Parathyroid adenoma (tissue), 2 donors: Measurements from ENCODE around the gene RAB11FIP3.

Experiments used
- H2AFZ ChIP-seq: fragments of 300-600 bp; sonication (generic); one replicate; pipeline ENCODE4 v1.7.0; 2017; ENCODE audit warnings: antibody characterized with exemption, mild to moderate bottlenecking
- H3K27ac ChIP-seq: fragments of 300-600 bp; sonication (generic); one replicate; pipeline ENCODE4 v1.7.0; 2017
- H3K27me3 ChIP-seq: fragments of 300-600 bp; sonication (generic); one replicate; pipeline ENCODE4 v1.7.0; 2017; ENCODE audit warnings: low read length; ENCODE audit not compliant: control insufficient read depth, insufficient read depth
- H3K36me3 ChIP-seq: fragments of 300-600 bp; sonication (generic); one replicate; pipeline ENCODE4 v1.7.0; 2017; ENCODE audit warnings: low read length; ENCODE audit not compliant: control insufficient read depth, insufficient read depth
- H3K4me1 ChIP-seq: fragments of 300-600 bp; sonication (generic); one replicate; pipeline ENCODE4 v1.7.0; 2017; ENCODE audit warnings: control low read depth
- H3K4me2 ChIP-seq: fragments of 300-600 bp; sonication (generic); one replicate; pipeline ENCODE4 v1.7.0; 2017; ENCODE audit warnings: low read length
- H3K4me3 ChIP-seq: fragments of 300-600 bp; sonication (generic); one replicate; pipeline ENCODE4 v1.7.0; 2017; ENCODE audit warnings: low read depth, low read length
- H3K79me2 ChIP-seq: fragments of 300-600 bp; sonication (generic); one replicate; pipeline ENCODE4 v1.7.0; 2017; ENCODE audit warnings: control low read depth
- H3K9ac ChIP-seq: fragments of 300-600 bp; sonication (generic); one replicate; pipeline ENCODE4 v1.7.0; 2017; ENCODE audit warnings: mild to moderate bottlenecking
- H3K9me3 ChIP-seq: fragments of 300-600 bp; sonication (generic); one replicate; pipeline ENCODE4 v1.7.0; 2017; ENCODE audit warnings: low read length; ENCODE audit not compliant: control insufficient read depth
- TF ChIP-seq, protein P1 (sequence below): fragments of 300-600 bp; sonication (generic); IDR thresholded peaks from one replicate; pipeline ENCODE4 v1.7.0; 2017; ENCODE audit warnings: antibody characterized with exemption, mild to moderate bottlenecking
- donor health status: primary hyperparathyroidism.

The RAB11FIP3 gene

DNA sequence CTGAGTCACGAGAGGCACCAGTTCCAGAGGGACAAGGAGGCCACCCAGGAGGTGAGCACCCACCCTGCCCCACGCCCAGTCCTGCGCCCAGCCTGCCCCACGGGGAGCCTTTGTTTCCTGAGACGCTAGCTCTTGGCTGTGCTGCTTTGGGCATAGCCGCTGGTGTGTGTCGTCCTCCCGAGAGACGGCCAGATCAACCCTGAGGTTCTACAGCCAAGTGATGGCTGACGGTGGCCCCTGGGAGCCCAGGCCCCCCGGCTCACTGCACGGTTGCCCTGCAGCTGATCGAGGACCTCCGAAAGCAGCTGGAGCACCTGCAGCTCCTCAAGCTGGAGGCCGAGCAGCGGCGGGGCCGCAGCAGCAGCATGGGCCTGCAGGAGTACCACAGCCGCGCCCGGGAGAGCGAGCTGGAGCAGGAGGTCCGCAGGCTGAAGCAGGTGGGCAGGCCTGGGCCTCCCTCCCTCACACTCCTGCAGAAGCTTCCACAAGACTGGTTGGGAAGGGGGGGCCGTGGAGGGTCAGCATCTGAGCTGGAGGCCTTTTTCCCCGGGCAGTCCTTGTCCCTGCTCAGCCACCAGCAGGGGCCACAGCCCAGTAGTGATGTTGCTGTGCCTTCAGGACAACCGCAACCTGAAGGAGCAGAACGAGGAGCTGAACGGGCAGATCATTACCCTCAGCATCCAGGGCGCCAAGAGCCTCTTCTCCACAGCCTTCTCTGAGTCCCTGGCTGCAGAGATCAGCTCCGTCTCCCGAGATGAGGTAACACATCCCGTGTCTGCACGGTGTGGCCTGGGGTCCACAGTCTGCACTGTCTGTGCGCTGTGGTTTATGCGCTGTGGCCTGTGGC lies 94.6 kb downstream of the RAB11FIP3 start:
- Histone ChIP-seq H3K9ac (no peak overlapping the region), H3K27ac (no peak overlapping the region), H3K4me1 (peaks cover 12% of the 10 kb centered on the region), H2AFZ (no peak overlapping the region), H3K27me3 (no peaks in the 10 kb centered on the region), H3K36me3 (no peaks in the 10 kb centered on the region), H3K79me2 (no peaks in the 10 kb centered on the region), H3K4me3 (no peak overlapping the region), H3K9me3 (no peaks in the 10 kb centered on the region), H3K4me2 (no peak overlapping the region)
- TF ChIP-seq, protein P1, sequence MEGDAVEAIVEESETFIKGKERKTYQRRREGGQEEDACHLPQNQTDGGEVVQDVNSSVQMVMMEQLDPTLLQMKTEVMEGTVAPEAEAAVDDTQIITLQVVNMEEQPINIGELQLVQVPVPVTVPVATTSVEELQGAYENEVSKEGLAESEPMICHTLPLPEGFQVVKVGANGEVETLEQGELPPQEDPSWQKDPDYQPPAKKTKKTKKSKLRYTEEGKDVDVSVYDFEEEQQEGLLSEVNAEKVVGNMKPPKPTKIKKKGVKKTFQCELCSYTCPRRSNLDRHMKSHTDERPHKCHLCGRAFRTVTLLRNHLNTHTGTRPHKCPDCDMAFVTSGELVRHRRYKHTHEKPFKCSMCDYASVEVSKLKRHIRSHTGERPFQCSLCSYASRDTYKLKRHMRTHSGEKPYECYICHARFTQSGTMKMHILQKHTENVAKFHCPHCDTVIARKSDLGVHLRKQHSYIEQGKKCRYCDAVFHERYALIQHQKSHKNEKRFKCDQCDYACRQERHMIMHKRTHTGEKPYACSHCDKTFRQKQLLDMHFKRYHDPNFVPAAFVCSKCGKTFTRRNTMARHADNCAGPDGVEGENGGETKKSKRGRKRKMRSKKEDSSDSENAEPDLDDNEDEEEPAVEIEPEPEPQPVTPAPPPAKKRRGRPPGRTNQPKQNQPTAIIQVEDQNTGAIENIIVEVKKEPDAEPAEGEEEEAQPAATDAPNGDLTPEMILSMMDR = no peak

DNA sequence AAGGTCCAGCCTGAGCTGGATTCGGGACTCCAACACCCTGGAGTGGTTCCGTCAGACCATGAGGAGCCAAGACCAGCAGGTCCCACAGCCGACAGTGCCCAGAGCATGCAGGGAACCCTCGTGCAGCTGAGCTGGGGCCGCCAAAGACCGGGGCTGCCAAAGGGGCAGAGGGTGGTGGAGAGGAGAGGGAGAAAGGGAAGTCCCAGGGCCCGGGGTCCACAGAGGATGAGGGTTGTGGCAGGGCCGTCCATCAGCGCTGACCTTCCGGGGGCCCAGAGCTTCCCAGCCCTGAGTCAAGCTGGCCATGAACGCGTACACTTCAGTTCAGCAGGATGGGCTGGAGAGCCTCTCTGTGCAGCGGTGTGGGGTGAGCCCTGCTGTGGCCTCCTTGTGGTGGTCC lies 95.4 kb downstream of the RAB11FIP3 start:
- no peak overlapping the region for H3K27ac ChIP-seq
- H3K4me1 ChIP-seq = peaks cover 15% of the 10 kb centered on the region
- H3K36me3 ChIP-seq = no peaks in the 10 kb centered on the region
- H3K4me3 ChIP-seq = no peak overlapping the region
- H3K79me2 ChIP-seq = no peaks in the 10 kb centered on the region
- no peak overlapping the region for H2AFZ ChIP-seq
- TF ChIP-seq, protein P1 = no peak
- H3K27me3 ChIP-seq = no peaks in the 10 kb centered on the region
- H3K4me2 ChIP-seq = no peak overlapping the region
- no peak overlapping the region for H3K9ac ChIP-seq
- no peaks in the 10 kb centered on the region for H3K9me3 ChIP-seq

DNA sequence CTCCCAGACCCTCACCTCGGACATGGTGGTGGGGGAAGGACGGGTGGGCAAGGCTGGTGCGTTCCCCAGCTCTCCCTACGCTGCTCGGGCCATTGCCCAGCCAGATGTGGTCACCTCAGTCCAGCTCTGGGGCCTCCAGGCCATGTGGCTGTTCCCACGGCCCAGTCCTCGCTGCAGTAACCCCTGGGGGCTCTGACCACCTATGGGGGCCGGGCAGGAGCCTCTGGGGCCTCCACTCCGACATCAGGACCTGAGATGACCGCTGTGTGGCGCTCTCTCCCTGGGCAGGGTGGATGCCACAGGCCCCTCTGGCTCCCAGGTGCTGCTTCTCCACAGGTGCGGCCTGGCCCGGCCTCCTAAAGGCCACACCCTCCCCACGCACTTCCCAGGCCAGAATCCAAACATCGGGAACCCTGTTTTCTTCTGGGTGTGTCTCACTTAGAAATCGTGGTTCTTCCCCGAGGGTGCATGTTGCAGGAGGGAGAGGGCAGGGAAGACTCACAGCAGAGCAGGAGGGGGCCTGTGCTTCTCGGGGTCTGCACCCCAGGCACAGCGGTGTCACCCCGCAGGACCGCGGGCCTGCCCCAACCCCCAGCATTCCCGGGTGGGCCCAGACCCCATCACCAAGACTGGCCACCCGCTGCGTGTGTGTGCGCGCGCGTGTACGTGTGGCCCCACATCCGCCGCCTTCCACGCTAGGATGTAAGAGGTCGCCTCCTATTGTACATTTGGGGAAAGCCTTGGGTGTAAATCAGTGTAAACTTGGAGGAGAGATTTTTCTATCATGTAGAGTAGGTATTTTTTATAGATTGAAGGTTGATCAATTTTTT lies 96.1 kb downstream of the RAB11FIP3 start:
- Histone ChIP-seq H3K4me3 (no peak overlapping the region), H3K9ac (no peak overlapping the region), H3K9me3 (no peaks in the 10 kb centered on the region), H3K27me3 (no peaks in the 10 kb centered on the region), H3K4me1 (peaks cover 20% of the 10 kb centered on the region), H3K4me2 (no peak overlapping the region), H3K36me3 (no peaks in the 10 kb centered on the region), H3K27ac (no peak overlapping the region), H3K79me2 (no peaks in the 10 kb centered on the region), H2AFZ (no peak overlapping the region)
- TF ChIP-seq, protein P1 = no peak

DNA sequence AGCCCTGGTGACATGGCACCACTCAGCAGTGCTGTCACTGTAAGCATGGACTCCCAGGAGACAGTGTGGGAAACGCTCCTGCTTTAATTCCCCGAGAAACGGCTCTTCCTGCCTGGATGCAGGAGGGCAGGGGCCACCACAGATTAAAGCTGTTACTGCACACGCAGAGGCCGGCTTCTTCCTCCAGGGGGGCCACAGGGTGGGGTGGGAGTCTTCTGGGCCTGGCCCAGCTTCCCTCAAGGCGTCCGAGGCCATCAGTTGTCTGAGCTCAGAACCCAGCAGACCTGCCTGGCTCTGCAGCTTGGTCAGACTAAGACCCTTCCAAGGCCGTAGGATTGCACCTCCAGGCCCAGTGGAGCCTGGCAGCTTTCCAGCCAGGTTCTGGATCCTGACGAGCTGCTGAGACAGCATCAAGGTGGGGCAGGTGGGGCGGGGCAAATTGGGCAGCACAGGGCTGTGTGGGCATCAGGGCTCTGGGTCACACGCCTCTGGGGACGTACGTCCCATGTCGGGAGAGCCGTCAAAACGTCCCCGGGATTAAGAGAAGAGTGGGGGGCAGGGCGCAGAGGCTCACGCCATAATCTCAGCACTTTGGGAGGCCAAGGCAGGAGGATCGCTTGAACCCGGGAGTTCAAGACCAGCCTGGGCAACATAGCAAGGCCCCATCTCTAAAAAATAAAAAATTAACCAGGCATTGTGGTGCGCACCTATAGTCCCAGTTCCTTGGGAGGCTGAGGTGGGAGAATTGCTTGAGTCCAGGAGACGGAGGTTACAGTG lies 97.1 kb downstream of the RAB11FIP3 start:
- Histone ChIP-seq H3K27ac (peak overlapping the region; percentile 64), H3K9ac (no peak overlapping the region)

More for the DNA sequence above, 97.1 kb downstream of the RAB11FIP3 start:
- TF ChIP-seq, protein P1 = no peak
- H3K27me3 ChIP-seq = no peaks in the 10 kb centered on the region
- H3K9me3 ChIP-seq = no peaks in the 10 kb centered on the region
- no peaks in the 10 kb centered on the region for H3K79me2 ChIP-seq
- no peak overlapping the region for H3K4me3 ChIP-seq
- no peaks in the 10 kb centered on the region for H3K36me3 ChIP-seq
- H3K4me1 ChIP-seq = peaks cover 20% of the 10 kb centered on the region
- H2AFZ ChIP-seq = peak overlapping the region; percentile 2
- H3K4me2 ChIP-seq = no peak overlapping the region
